ENCODE results near the gene LRRC56. TPM values are rescaled to one million over a fixed set of nuclear protein-coding genes. Genes with fewer than 3 reads are reported as not detected.
A peak's percentile ranks its signal among the peaks of the same experiment; 100 is the strongest.

LRRC56 gene
- total RNA-seq, 1 donor from 2014 or later = 0.82 TPM

DNA sequence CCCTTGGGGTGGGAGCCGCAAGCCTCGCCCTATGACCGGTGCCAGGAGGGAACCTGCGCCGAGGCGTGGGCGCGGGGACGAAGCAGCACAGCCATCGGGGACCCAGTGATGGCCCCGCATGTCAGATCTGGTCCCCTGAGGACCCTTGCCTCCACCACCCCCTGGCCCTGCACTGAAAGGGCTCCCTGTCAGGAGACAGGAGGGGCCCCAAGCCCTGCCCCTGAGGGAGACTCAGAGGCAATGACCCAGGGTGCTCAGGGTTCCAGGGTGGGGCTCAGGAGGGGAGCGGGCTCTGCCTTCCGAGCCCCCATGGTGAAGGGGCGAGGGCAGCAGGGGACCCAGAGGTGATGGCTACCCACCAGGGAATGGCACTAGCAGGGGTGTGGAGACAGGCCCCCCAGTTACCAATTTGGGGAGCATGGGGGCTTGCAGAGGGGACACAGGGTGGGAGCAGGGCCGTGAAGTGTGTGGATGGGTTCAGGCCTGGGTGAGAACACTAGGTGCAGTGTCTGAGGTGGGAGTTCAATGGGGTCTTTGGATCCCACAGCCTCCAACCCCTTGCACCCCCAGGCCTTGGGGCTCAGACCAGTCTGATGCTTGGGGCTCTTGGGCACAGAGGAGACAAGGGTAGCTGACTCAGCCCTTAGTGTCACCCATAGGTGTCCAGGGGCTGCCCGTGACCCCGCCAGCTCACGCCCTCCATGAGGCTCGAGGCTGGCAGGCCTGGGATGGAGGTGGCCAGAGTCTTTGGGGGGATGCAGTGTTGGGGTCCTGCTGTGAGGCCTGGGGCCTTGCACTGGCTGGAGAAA is 499 bp downstream of the LRRC56 start:
- Mint-ChIP-seq H3K9me3 (ENCODE audit: unreplicated experiment) (no peaks in the 10 kb centered on the region), H3K36me3 (ENCODE audit: low read depth, unreplicated experiment) (peaks cover 2% of the 10 kb centered on the region), H3K4me1 (ENCODE audit: low read depth, unreplicated experiment) (peaks cover 4% of the 10 kb centered on the region), H3K27me3 (ENCODE audit: low read depth, unreplicated experiment) (peaks cover 6% of the 10 kb centered on the region), H3K4me3 (ENCODE audit: unreplicated experiment) (no peak overlapping the region), H3K27ac (ENCODE audit: unreplicated experiment) (no peak overlapping the region)
- Histone ChIP-seq H3K36me3 (ENCODE audit: insufficient read depth, low read length) (no peaks in the 10 kb centered on the region), H3K27ac (ENCODE audit: low read depth, low read length) (peak overlapping the region; percentile 9), H3K4me2 (ENCODE audit: low read length) (peak overlapping the region; percentile 86), H3K9ac (ENCODE audit: low read length) (peak overlapping the region; percentile 44), H3K27me3 (ENCODE audit: insufficient read depth, low read length) (no peaks in the 10 kb centered on the region), H4K20me1 (ENCODE audit: insufficient read depth, low read length) (peaks cover 17% of the 10 kb centered on the region), H3K4me1 (ENCODE audit: insufficient read depth, low read length) (peaks cover 26% of the 10 kb centered on the region), H3K79me2 (ENCODE audit: insufficient read depth, low read length) (peaks cover 20% of the 10 kb centered on the region), H3K4me3 (ENCODE audit: insufficient read depth, low read depth, low read length) (peak overlapping the region; percentile 33), H2AFZ (ENCODE audit: low read depth, low read length) (peak overlapping the region; percentile 86), H3K9me3 (ENCODE audit: insufficient read depth, low read depth, low read length) (no peaks in the 10 kb centered on the region)
- DNase-seq (ENCODE audit: low read depth) (no peak), FAIRE-seq (no peak)
- no peak for TF ChIP-seq EZH2 (IDR thresholded peaks at IDR 0.05; ENCODE audit: insufficient read depth, low read length)
- TF ChIP-seq, protein P1, sequence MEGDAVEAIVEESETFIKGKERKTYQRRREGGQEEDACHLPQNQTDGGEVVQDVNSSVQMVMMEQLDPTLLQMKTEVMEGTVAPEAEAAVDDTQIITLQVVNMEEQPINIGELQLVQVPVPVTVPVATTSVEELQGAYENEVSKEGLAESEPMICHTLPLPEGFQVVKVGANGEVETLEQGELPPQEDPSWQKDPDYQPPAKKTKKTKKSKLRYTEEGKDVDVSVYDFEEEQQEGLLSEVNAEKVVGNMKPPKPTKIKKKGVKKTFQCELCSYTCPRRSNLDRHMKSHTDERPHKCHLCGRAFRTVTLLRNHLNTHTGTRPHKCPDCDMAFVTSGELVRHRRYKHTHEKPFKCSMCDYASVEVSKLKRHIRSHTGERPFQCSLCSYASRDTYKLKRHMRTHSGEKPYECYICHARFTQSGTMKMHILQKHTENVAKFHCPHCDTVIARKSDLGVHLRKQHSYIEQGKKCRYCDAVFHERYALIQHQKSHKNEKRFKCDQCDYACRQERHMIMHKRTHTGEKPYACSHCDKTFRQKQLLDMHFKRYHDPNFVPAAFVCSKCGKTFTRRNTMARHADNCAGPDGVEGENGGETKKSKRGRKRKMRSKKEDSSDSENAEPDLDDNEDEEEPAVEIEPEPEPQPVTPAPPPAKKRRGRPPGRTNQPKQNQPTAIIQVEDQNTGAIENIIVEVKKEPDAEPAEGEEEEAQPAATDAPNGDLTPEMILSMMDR (IDR thresholded peaks at IDR 0.05; ENCODE audit: insufficient read depth, low read depth, low read length) = no peak

DNA sequence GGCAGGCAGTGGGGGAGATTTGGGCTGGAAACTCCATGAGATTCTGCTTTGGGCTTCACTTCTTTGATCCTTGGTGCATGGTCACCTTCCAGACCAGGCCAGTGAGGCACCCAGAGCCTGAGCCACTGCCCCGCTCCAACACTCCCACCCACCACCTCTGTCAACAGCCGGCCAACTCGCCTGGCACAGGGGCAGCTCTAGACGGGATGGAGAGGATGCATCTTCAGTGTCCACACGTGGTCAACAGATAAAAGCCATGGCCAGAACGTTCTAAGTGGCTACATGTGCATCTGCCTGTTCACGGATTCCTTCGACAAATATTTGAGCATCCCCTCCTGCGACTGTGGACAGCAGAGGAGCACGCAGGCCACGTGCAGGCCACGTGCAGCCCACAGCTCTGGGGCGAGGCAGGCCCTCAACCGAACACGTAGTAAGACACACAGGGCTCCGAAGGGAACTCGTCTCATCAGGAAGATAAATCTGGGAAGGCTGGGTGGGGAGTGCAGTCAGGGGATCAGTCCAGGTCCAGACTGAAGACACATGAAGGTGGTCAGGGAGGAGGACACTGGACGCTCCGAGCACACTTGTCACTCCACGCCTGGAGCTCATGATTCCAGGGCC is 1.2 kb downstream of the LRRC56 start:
- Histone ChIP-seq H3K4me3 (ENCODE audit: insufficient read depth, low read depth, low read length) (no peak overlapping the region), H3K4me1 (ENCODE audit: insufficient read depth, low read length) (peaks cover 26% of the 10 kb centered on the region), H4K20me1 (ENCODE audit: insufficient read depth, low read length) (peaks cover 13% of the 10 kb centered on the region), H3K36me3 (ENCODE audit: insufficient read depth, low read length) (no peaks in the 10 kb centered on the region), H3K27ac (ENCODE audit: low read depth, low read length) (no peak overlapping the region), H2AFZ (ENCODE audit: low read depth, low read length) (no peak overlapping the region), H3K9ac (ENCODE audit: low read length) (no peak overlapping the region), H3K9me3 (ENCODE audit: insufficient read depth, low read depth, low read length) (no peaks in the 10 kb centered on the region), H3K79me2 (ENCODE audit: insufficient read depth, low read length) (peaks cover 14% of the 10 kb centered on the region), H3K4me2 (ENCODE audit: low read length) (no peak overlapping the region), H3K27me3 (ENCODE audit: insufficient read depth, low read length) (no peaks in the 10 kb centered on the region)
- no peak for TF ChIP-seq EZH2 (IDR thresholded peaks at IDR 0.05; ENCODE audit: insufficient read depth, low read length)
- TF ChIP-seq, protein P1 (IDR thresholded peaks at IDR 0.05; ENCODE audit: insufficient read depth, low read depth, low read length) = no peak
- peaks cover 2% of the 10 kb centered on the region for H3K36me3 Mint-ChIP-seq (ENCODE audit: low read depth, unreplicated experiment)
- no peaks in the 10 kb centered on the region for H3K9me3 Mint-ChIP-seq (ENCODE audit: unreplicated experiment)
- H3K4me1 Mint-ChIP-seq (ENCODE audit: low read depth, unreplicated experiment) = peaks cover 4% of the 10 kb centered on the region
- FAIRE-seq (no peak), DNase-seq (ENCODE audit: low read depth) (no peak)
- H3K27ac Mint-ChIP-seq (ENCODE audit: unreplicated experiment) = no peak overlapping the region
- H3K27me3 Mint-ChIP-seq (ENCODE audit: low read depth, unreplicated experiment) = peaks cover 6% of the 10 kb centered on the region
- no peak overlapping the region for H3K4me3 Mint-ChIP-seq (ENCODE audit: unreplicated experiment)

Data from astrocyte (in vitro differentiated cells and primary cell).